GM12872 (cell line): ENCODE measurements around the gene EXOC6B.

Source experiments
- CTCF ChIP-seq: IDR thresholded peaks from 3 replicates; pipeline ENCODE4 v1.5.1; 2011; ENCODE audit warnings: low read depth, mild to moderate bottlenecking, low read length, moderate library complexity; ENCODE audit not compliant: insufficient read depth

The EXOC6B gene

GRCh38 chr2:72182547-72182946 is 643.3 kb downstream of the EXOC6B start:
- TF ChIP-seq CTCF, result no peak

DNA sequence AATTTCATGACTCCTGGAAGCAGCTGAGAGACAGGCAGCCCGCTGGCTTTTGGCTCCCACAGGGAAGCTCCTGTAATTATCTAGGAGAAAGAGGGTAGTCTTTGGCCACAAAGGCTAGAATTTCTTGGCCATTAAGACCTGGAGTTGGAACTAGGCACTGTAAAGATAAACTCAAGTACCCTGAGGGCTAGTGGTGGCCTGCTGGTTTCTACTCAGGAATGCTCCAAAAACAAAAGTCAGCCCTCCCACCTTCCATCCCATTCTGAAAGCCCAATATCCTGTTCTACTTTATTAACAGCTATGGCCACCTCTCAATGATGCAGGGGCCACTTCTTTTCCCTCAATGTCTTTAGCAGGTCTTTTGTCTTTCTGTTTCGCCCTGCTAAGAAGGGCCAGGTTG is 644.2 kb downstream of the EXOC6B start:
- no peak for TF ChIP-seq CTCF

DNA sequence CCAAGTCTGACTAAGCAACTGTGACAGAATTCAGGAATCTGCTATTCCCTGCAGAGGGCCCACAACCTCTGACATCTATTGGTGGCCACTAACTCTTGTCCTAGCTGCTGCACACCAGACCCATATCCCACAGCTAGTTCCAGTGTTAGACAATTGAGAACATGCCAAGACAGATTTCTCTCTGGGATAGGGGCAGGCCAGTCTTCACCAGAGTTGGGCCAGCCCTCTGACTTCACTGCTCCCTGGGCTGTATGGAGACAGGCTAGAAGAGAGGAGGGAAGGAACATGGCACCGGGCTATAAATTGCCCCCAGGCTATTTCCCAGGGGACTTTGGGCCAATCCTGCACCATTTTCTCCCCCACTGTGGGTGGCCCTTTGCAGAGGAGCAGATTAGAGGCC is 645.5 kb downstream of the EXOC6B start:
- no peak for TF ChIP-seq CTCF

- no peak for TF ChIP-seq CTCF
Observed at GRCh38 chr2:72178551-72178950, 647.3 kb downstream of the EXOC6B start.

GRCh38 chr2:72176281-72176680 is 649.6 kb downstream of the EXOC6B start:
- TF ChIP-seq CTCF, result no peak

DNA sequence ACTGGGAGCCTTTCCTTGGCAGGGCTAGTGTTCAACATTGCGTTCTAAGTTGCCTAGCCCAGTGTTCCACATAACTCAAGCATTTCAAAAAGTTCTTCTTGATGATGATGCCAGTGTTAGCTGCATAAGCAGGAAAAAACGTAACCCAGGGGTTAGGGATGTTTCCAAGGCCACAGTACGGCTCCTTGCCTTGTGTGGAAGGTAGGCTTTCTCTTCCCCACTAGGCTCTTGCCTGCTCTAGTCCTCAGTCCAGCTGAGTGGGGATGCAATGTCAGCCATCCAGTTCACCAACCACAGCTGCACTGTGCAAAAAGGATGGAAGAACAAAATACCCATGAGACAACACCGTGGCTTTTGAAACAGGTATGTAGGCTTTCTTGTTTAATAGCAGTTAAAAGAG is 650.2 kb downstream of the EXOC6B start:
- no peak for TF ChIP-seq CTCF

GRCh38 chr2:72173640-72174321 is 652.1 kb downstream of the EXOC6B start:
- no peak for TF ChIP-seq CTCF
